Body of pancreas (tissue), 4 donors: ENCODE measurements around the gene EPOP. TPM values are rescaled to one million over a fixed set of nuclear protein-coding genes. Genes with fewer than 3 reads are reported as not detected.
A peak's percentile ranks its signal among the peaks of the same experiment; 100 is the strongest.

Experiments used
- ATAC-seq: fragments of 150-250 bp; one replicate; pipeline ENCODE4 v1.9.1; 2016
- DNase-seq, 4 donors: peaks; one replicate each; pipeline ENCODE4 v3.0.0-alpha.2; 2019
- H3K27ac ChIP-seq, 4 donors: fragments of 200-600 bp; sonication (generic); 1 replicate in 3 of 4; 2 replicates in 1 of 4; pipeline versions ENCODE4 v1.5.1 to v1.6.1; 2016 to 2019; ENCODE audit warnings: mild to moderate bottlenecking in 1 of 4, mixed read lengths in 1 of 4, moderate library complexity in 1 of 4
- H3K27me3 ChIP-seq, 2 donors: fragments of 200-600 bp; sonication (generic); one replicate each; pipeline ENCODE4 v1.6.0; 2016; ENCODE audit warnings: mild to moderate bottlenecking in 1 of 2
- H3K36me3 ChIP-seq, 2 donors: fragments of 200-600 bp; sonication (generic); replicated peaks in 1 of 2; 2 replicates each; pipeline ENCODE4 v1.5.1; 2016; ENCODE audit warnings: low read depth in 2 of 2; ENCODE audit not compliant: insufficient read depth in 1 of 2
- H3K4me1 ChIP-seq: fragments of 200-600 bp; sonication (generic); one replicate; pipeline ENCODE4 v1.6.0; 2016
- H3K4me3 ChIP-seq, 2 donors: fragments of 200-600 bp; sonication (generic); 1 replicate in 1 of 2; 2 replicates in 1 of 2; pipeline ENCODE4 v1.5.1; 2016 to 2019
- H3K9me3 ChIP-seq, 3 donors: fragments of 200-600 bp; sonication (generic); 1 replicate in 2 of 3; 2 replicates in 1 of 3; pipeline ENCODE4 v1.5.1; 2016
- POLR2A ChIP-seq, 3 donors: fragments of 450-650 bp; IDR thresholded peaks; one replicate each; pipeline ENCODE4 v1.6.1; 2016; ENCODE audit warnings: antibody characterized with exemption in 3 of 3, mild to moderate bottlenecking in 2 of 3
- WGBS, 2 donors: methylation state at CpG; one replicate each; pipeline ENCODE4 v1.1.5; 2017; 5-methylcytosine and 5-hydroxymethylcytosine counted together
- intact Hi-C: fragments of 100-400 bp; cut with DNase I; formaldehyde crosslinking; loops from one replicate; pipeline ENCODE4 v1.15.1; 2023
- total RNA-seq, 2 donors: library from RNA; depleted of rRNA; stranded (reverse); fragments of >200 nt; gene quantifications; one replicate each; pipeline ENCODE4 v1.1.0, GENCODE V29; 2016
- TF ChIP-seq, protein P1 (sequence below), 7 experiments: fragments of 450-650 bp in 4 of 7; fragments of 200-600 bp in 3 of 7; sonication (generic) in 3 of 7; IDR thresholded peaks; one replicate each; pipeline ENCODE4 v1.5.1; 2016 to 2019; ENCODE audit warnings: antibody characterized with exemption in 7 of 7

Gene EPOP
- total RNA-seq, 2 donors from 2014 or later: 3.9 to 11.2 TPM

DNA sequence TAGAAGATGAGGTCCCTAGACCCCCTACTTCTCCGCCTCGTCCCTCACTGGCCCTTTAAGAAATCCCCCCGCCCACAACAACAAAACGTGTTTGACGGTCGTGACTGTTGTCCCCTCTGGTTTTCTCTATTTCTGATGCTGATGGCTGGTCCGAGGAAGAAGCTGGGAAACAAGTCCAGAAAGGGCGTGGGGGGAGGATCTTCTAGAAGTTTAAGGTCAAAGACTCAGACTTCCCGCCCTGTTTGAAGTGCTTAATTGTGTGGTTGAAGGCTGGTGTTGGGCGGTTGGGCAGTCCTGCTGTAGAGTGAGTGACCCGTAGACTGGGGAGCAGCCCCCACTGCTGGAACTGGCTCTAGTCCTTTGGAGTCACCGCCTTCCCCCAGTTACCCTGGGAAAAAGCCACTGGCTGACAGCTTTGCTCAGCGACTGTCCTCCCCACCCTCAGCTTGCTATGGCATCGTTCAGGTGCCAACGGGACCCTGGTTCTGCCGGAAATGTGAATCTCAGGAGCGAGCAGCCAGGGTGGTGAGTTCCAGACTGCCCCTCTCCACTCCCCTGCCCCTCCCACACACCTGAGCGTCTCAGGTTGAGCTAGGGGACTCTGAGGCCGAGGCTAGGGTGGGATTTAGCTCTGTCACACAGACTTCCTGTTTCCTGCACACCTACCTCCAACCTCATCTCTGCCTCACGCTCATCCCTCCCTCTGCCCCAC, 31.9 kb upstream of the EPOP start:
- TF ChIP-seq POLR2A (IDR thresholded peaks at IDR 0.05): no peak
- TF ChIP-seq, protein P1, sequence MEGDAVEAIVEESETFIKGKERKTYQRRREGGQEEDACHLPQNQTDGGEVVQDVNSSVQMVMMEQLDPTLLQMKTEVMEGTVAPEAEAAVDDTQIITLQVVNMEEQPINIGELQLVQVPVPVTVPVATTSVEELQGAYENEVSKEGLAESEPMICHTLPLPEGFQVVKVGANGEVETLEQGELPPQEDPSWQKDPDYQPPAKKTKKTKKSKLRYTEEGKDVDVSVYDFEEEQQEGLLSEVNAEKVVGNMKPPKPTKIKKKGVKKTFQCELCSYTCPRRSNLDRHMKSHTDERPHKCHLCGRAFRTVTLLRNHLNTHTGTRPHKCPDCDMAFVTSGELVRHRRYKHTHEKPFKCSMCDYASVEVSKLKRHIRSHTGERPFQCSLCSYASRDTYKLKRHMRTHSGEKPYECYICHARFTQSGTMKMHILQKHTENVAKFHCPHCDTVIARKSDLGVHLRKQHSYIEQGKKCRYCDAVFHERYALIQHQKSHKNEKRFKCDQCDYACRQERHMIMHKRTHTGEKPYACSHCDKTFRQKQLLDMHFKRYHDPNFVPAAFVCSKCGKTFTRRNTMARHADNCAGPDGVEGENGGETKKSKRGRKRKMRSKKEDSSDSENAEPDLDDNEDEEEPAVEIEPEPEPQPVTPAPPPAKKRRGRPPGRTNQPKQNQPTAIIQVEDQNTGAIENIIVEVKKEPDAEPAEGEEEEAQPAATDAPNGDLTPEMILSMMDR (IDR thresholded peaks at IDR 0.05): no peak
- Histone ChIP-seq H3K9me3 (no peaks in the 10 kb centered on the region), H3K27me3 (no peaks in the 10 kb centered on the region), H3K4me1 (peaks cover 34% of the 10 kb centered on the region), H3K4me3 (peak overlapping the region; percentile 67 to 80), H3K36me3 (peaks cover 0 to 1% of the 10 kb centered on the region in 2 donors), H3K27ac (peak overlapping the region; percentile 93 to 99 (median 98))
- 5 to 10% methylated on average over 18 to 20 of the region's 20 CpGs for WGBS, 2 donors
- intact Hi-C loops: no loop called here
- no peak for ATAC-seq
- peak in 2 of 4 donors; percentile 36 for DNase-seq

DNA sequence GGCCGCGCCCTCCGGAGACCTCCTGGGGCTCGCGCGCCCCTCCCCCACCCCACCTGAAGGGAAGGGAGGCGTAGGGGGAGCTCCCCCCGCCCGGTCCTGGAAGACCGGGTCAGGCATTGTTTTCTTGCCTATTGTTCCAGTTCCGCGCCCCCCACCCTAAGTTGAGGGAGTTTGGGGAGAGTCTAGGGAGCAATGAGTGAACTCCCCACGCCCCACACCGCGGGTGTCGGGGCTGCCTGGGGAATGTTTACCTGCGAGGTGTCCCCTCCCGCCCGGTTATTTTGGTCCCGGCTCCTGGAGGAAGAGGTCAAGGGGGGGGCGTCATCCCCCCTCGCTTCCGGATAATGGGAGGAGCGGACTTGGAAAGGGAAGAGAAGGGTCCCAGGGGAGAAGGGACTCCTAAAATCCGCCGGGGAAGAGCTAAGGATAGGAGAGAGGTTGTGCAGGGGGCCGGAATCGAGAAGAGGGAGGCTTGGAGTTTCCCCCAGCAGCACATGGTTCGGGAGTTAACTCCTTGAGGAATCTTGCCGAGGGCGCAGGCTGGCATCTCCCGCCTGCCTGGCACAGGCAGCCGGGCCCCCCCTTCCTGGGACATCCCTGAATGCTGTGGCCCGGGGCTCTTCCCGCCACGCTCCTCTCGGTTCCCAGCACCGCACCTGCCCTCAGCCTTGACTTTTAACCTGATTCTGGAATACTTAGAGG, 31.2 kb upstream of the EPOP start:
- Histone ChIP-seq H3K36me3 (peaks cover 0 to 1% of the 10 kb centered on the region in 2 donors), H3K4me3 (peak overlapping the region; percentile 67 to 80), H3K4me1 (peaks cover 34% of the 10 kb centered on the region), H3K9me3 (no peaks in the 10 kb centered on the region), H3K27ac (peak overlapping the region; percentile 93 to 99 (median 98)), H3K27me3 (no peaks in the 10 kb centered on the region)
- WGBS, 2 donors: 0% methylated on average over 26 to 38 of the region's 38 CpGs
- ATAC-seq: no peak
- TF ChIP-seq POLR2A (IDR thresholded peaks at IDR 0.05): no peak
- TF ChIP-seq, protein P1 (IDR thresholded peaks at IDR 0.05): no peak
- intact Hi-C loops: no loop called here
- peak; percentile 53 to 59 (median 56) for DNase-seq

DNA sequence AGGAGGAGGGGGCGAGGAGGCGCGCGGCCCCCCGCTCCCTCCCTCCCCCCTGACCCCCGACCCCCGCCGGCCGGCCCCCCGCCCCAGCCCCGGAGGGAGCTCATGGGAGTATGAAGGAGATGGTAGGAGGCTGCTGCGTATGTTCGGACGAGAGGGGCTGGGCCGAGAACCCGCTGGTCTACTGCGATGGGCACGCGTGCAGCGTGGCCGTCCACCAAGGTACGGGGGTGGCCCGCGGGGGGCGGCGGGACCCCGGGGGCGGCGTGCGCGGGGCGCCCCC, 30.7 kb upstream of the EPOP start:
- intact Hi-C loops: no loop called here
- H3K4me1 ChIP-seq: peaks cover 36% of the 10 kb centered on the region
- 0% methylated on average over 7 to 14 of the region's 32 CpGs for WGBS, 2 donors

DNA sequence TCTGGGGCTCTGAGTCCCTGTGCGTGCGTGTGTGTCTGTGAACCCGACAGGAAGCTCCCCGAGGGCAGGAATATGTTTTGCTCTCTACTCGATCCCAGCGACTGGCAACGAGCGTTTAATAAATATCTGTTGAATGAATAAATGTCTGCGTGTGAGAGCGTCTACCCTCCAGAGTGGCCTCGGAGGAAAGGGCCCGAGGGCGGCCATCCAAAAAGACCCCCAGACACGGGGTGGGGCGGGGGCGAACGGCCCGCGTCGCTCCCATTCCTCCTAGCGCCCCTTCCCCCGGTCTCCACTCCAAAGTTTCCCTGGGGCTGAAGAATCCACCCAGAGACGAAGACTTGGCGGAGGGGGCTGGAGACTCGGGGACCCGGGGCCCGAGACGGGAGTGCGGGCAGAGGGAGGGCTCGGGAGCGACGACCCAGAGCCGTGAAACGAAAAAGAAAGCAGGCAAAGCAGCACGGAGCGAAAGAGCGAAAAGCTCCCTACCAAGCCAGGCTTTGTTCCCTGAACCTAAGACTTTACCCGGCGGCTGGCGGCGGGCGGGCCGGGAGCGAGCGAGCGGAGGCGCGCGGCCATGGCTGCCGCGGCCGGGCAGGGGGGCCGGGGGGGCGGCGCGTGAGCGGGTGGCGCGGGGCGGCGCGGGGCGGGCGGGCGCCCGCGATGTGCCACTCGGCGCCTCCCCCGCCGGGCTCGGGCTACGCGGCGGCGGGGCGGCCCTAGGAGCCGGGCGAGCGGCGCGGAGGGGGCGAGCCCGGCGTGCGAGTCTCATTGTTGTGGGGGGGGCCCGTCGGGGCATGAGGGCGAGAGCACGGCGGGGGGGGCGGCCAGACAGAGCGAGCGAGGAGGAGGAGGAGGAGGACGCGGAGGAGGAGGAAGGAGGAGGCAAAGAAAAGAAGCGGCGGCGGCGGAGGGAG, 30.1 kb upstream of the EPOP start, which contains the start of gene MLLT6:
TSS of gene MLLT6 (plus strand) at position 668 of the 917 bp plus-strand sequence. CDS start 360 bp downstream, outside the sequence.
- TF ChIP-seq POLR2A (IDR thresholded peaks at IDR 0.05): peak in 2 of 3 donors; percentile 46 to 67
- TF ChIP-seq, protein P1 (IDR thresholded peaks at IDR 0.05): no peak
- Histone ChIP-seq H3K4me1 (peaks cover 41% of the 10 kb centered on the region), H3K27ac (peak within 1 kb of the TSS; percentile 93 to 99 (median 98)), H3K4me3 (peak within 1 kb of the TSS; percentile 67 to 80), H3K9me3 (no peaks in the 10 kb centered on the region), H3K27me3 (no peaks in the 10 kb centered on the region), H3K36me3 (peaks cover 0 to 1% of the 10 kb centered on the region in 2 donors)
- ATAC-seq: peak; percentile 59
- WGBS, 2 donors: 0 to 2% methylated on average over 54 to 55 of the region's 100 CpGs
- intact Hi-C loops: no loop called here
- DNase-seq: peak; percentile 80 to 86 (median 82)

More for the DNA sequence above, 30.7 kb upstream of the EPOP start:
- peak overlapping the region; percentile 93 to 99 (median 98) for H3K27ac ChIP-seq
- peaks cover 0 to 1% of the 10 kb centered on the region in 2 donors for H3K36me3 ChIP-seq
- ATAC-seq (no peak), DNase-seq (no peak)
- H3K27me3 ChIP-seq: no peaks in the 10 kb centered on the region
- no peaks in the 10 kb centered on the region for H3K9me3 ChIP-seq
- TF ChIP-seq, protein P1 (IDR thresholded peaks at IDR 0.05): no peak
- peak overlapping the region; percentile 67 to 80 for H3K4me3 ChIP-seq
